ENCODE data around the gene PNPO.

DNA sequence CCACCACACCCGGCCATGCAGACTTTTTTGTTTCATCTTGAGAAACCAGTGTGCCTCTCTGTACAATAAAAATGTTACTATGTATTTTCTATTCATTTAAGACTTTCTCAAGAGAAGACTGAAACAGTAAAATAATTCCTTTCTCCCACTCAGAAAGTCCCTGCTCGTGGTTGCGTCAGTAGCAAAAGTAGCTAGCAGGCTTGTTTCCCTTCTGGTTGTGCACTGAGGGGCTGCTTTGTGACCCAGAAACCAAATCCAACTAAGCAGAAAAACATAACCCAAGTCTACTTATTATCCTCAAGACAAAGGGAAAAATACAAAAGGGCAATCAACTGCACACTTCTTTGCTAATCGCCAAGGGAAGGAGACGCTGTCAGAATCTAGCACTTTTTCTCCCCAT lies 3.4 kb upstream of the PNPO start:
- TF ChIP-seq, protein P1, sequence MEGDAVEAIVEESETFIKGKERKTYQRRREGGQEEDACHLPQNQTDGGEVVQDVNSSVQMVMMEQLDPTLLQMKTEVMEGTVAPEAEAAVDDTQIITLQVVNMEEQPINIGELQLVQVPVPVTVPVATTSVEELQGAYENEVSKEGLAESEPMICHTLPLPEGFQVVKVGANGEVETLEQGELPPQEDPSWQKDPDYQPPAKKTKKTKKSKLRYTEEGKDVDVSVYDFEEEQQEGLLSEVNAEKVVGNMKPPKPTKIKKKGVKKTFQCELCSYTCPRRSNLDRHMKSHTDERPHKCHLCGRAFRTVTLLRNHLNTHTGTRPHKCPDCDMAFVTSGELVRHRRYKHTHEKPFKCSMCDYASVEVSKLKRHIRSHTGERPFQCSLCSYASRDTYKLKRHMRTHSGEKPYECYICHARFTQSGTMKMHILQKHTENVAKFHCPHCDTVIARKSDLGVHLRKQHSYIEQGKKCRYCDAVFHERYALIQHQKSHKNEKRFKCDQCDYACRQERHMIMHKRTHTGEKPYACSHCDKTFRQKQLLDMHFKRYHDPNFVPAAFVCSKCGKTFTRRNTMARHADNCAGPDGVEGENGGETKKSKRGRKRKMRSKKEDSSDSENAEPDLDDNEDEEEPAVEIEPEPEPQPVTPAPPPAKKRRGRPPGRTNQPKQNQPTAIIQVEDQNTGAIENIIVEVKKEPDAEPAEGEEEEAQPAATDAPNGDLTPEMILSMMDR (conservative IDR thresholded peaks at IDR 0.05; ENCODE audit: low read length), result no peak
- TF ChIP-seq EZH2phosphoT487 (IDR thresholded peaks at IDR 0.05; ENCODE audit: borderline replicate concordance), result no peak

Measured in Loucy (cell line).